Measurements from ENCODE around the gene JAKMIP2. TPM values are rescaled to one million over a fixed set of nuclear protein-coding genes. Genes with fewer than 3 reads are reported as not detected.

The JAKMIP2 gene
- total RNA-seq, 1 experiment from 2014 or later, result not detected

DNA sequence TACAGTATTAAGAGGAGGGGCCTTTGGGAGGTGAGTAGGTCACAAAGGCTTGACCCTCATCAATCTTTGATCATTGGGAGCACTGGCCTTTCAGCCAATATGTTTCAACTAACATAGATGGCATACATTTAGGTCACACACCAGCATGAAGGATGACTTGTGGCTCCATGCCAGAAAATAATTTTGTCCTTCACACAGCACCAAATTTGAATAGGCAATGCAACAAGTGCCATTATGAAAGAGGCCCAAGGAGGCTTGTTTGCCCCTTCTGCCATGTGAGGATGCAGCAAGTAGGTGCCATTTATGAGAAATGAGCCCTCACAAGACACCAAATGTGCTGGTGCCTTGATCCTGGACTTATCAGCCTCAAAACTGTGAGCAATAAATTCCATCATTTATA, 81.1 kb downstream of the JAKMIP2 start:
- DNase-seq (ENCODE audit: low read depth, low spot score) (no peak), ATAC-seq (no peak)
- Histone ChIP-seq H3K9me3 (ENCODE audit: control insufficient read depth in 1 of 2, insufficient read depth in 1 of 2, low read depth in 1 of 2, low read length in 2 of 2) (no peaks in the 10 kb centered on the region), H3K4me1 (ENCODE audit: control insufficient read depth in 1 of 2, insufficient read depth in 2 of 2, low read length in 2 of 2) (no peaks in the 10 kb centered on the region), H2AFZ (ENCODE audit: low read depth, low read length, poor library complexity, severe bottlenecking) (no peak overlapping the region), H3K27me3 (ENCODE audit: insufficient read depth, low read length) (no peaks in the 10 kb centered on the region; the same call in 1 of the 2 replicates), H3K4me3 (replicated peaks in 1 of 2; ENCODE audit: low read depth in 1 of 2, low read length in 2 of 2) (no peak overlapping the region), H3K36me3 (ENCODE audit: control insufficient read depth in 1 of 2, insufficient read depth in 2 of 2, low read length in 2 of 2) (no peaks in the 10 kb centered on the region), H3K27ac (ENCODE audit: low read depth, low read length) (no peak overlapping the region), H3K79me2 (ENCODE audit: insufficient read depth, low read length) (no peaks in the 10 kb centered on the region), H3K4me2 (ENCODE audit: low read length) (no peak overlapping the region), H4K20me1 (ENCODE audit: insufficient read depth) (no peaks in the 10 kb centered on the region), H3K9me2 (ENCODE audit: insufficient read depth) (no peaks in the 10 kb centered on the region), H3K9ac (ENCODE audit: low read length) (no peak overlapping the region)
- CTCF ChIA-PET, result no interaction called here
- TF ChIP-seq, protein P1, sequence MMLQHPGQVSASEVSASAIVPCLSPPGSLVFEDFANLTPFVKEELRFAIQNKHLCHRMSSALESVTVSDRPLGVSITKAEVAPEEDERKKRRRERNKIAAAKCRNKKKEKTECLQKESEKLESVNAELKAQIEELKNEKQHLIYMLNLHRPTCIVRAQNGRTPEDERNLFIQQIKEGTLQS (IDR thresholded peaks at IDR 0.05), result no peak
- no peak for TF ChIP-seq SP1 (IDR thresholded peaks at IDR 0.05; ENCODE audit: low read depth)
- TF ChIP-seq EZH2 (IDR thresholded peaks at IDR 0.05), result no peak
- no peak for TF ChIP-seq ELF1 (IDR thresholded peaks at IDR 0.05; ENCODE audit: borderline replicate concordance, low read depth)
- no peak for TF ChIP-seq RAD21 (IDR thresholded peaks at IDR 0.05; ENCODE audit: low read depth)
- TF ChIP-seq POLR2AphosphoS5 (IDR thresholded peaks at IDR 0.05; ENCODE audit: low read depth, low read length), result no peak
- no peak for TF ChIP-seq YY1 (IDR thresholded peaks at IDR 0.05; ENCODE audit: extremely low read depth, insufficient replicate concordance, low read depth, low read length)
- no peak for TF ChIP-seq POLR2A (IDR thresholded peaks at IDR 0.05; ENCODE audit: borderline replicate concordance, extremely low read depth, insufficient read depth, insufficient read length)
- no peak for TF ChIP-seq JUND (IDR thresholded peaks at IDR 0.05)
- TF ChIP-seq ZNF274 (IDR thresholded peaks at IDR 0.05; ENCODE audit: low read depth, low read length), result no peak
- TF ChIP-seq, protein P2, sequence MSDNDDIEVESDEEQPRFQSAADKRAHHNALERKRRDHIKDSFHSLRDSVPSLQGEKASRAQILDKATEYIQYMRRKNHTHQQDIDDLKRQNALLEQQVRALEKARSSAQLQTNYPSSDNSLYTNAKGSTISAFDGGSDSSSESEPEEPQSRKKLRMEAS (IDR thresholded peaks at IDR 0.05), result no peak
- TF ChIP-seq TCF7L2 (IDR thresholded peaks at IDR 0.05; ENCODE audit: borderline replicate concordance, extremely low read depth, insufficient read depth, insufficient read length), result no peak
- no peak for TF ChIP-seq CBX3 (IDR thresholded peaks at IDR 0.05; ENCODE audit: low read depth)
- no peak for TF ChIP-seq SRF (IDR thresholded peaks at IDR 0.05; ENCODE audit: low read depth)
- no peak for TF ChIP-seq CEBPB (IDR thresholded peaks at IDR 0.05; ENCODE audit: low read depth)
- RAD21 ChIA-PET (ENCODE audit: low non-redundant PET in 1 of 2, low total read pairs in 2 of 2, uncharacterized antibody in 2 of 2, unreplicated experiment in 2 of 2), result no interaction called here
- intact Hi-C loops (cut with micrococcal nuclease), result no loop called here
- POLR2A ChIA-PET, result no interaction called here
- no TSS peak for BruUV-seq (replicated peaks)

All from HCT116 (cell line).